ENCODE results near the gene ADCY3.

ADCY3 gene

DNA sequence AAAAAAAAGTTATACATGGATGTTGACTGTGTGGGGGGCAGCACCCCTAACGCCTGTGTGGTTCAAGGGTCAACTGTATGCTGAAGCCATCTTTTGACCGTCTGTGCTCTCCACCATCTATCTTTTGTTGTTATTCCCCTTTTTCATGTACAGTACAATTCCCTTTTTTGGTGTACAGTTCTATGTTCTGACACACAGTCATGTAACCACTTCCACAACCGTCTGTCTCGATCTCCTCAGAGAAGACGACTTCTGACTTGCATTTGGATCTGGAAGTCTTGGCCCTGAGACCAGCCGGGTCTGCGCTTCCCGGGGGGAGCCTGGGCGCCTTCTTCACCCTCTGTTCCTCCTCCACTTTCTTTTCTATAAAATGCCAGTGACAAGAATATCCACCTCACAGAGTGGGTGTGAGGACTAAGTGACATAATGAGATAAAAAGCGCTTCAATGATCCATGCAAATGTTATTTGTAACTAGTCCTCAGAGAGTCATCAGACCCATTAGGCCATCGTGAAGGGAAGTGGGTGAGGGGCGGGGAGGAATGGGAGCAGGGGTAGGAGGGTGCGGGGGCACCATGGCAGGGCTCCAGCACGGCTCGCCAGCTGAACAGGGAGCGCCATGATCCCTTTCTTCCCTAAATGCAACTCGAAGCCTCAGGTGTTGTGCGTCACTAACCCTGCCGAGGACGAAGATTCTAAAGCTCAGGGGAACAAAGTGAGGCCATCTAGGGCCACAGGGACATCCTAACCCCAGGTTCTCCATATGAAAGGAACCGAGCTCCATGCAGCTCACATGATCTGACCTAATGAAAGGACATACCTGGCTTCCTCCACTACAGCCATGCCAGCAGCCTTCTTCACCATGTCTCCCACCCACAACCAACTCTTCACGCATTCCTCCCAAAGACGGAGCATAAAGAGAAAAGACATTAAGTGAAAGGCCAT, 16.6 kb downstream of the ADCY3 start:
- DNase-seq (ENCODE audit: low read depth): no peak

GRCh38 chr2:24899361-24899910, 20.6 kb downstream of the ADCY3 start:
- no peak for DNase-seq (ENCODE audit: low read depth)

DNA sequence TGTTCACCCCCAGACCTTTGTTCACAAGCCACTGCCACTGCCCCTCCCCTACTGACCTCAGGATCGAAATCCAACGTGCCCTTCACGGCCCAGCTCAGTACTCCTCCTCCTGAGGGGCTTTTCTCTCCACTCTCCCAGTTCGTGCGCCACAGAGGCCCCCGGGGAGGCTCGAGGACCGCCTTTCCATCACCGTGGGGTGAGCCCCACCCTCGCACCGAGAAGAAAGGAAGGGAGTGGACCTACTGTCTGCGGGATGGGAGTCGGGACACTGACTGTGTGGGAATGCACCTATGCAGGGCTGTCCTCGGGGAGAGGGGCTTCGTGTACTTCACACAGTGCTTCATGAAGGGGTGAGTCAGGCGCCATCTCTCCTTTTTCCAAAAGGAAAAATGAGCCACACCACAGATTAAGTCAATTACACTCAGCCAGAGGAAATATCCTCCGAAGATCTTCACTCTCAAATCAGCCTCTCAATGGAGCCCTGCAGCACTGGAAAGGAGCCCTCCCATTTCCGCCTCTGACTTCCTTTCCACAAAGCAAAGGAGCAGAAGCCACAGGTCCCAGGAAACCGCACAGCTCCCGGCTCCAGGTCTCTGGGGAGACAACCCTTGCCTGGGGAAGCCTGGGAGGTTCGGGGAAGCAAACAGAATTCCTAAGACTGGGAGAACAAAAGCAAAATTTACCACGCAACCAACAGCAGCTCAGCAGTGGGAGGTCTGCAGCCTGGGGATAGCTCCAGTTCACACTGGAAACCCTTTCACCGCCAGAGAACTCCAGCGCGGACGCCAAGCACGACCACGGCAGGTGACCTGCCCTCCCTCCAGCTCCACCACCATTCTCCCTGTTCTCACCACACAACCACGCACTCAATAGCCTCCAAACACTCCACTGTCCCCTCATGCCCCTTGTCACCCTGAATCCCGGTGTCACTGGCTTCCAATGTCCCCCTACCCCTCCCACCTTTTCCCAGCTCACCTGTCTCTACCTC, 21.6 kb downstream of the ADCY3 start:
- no peak for DNase-seq (ENCODE audit: low read depth)

GRCh38 chr2:24894750-24895149, 25.3 kb downstream of the ADCY3 start:
- no peak for DNase-seq (ENCODE audit: low read depth)

DNA sequence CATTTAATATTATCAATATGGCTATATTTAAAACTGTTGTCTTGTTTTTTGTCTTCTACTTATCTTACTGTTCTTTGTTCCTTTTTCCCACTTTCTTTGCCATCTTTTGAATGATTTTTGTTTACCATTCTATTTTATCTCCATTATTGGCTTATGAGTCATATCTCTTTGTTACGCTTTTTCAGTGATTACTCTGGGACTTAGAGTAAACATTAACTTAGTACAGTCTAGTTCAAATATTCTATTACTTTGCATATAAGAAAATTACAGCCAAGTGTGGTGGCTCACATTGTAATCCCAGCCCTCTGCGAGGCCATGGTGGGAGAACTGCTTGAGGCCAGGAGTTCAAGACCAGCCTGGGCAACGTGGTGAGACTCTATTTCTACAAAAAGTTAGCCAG, 26.1 kb downstream of the ADCY3 start:
- no peak for DNase-seq (ENCODE audit: low read depth)

- DNase-seq (ENCODE audit: low read depth): no peak
These were observed 27.1 kb downstream of the ADCY3 start for GRCh38 chr2:24892928-24893327.

- no peak for DNase-seq (ENCODE audit: low read depth)
These were observed 28.8 kb downstream of the ADCY3 start for GRCh38 chr2:24891201-24891600.

- DNase-seq (ENCODE audit: low read depth): no peak
These were observed 30.8 kb downstream of the ADCY3 start for GRCh38 chr2:24889221-24889620.

GRCh38 chr2:24888177-24888576, 31.9 kb downstream of the ADCY3 start:
- no peak for DNase-seq (ENCODE audit: low read depth)

DNA sequence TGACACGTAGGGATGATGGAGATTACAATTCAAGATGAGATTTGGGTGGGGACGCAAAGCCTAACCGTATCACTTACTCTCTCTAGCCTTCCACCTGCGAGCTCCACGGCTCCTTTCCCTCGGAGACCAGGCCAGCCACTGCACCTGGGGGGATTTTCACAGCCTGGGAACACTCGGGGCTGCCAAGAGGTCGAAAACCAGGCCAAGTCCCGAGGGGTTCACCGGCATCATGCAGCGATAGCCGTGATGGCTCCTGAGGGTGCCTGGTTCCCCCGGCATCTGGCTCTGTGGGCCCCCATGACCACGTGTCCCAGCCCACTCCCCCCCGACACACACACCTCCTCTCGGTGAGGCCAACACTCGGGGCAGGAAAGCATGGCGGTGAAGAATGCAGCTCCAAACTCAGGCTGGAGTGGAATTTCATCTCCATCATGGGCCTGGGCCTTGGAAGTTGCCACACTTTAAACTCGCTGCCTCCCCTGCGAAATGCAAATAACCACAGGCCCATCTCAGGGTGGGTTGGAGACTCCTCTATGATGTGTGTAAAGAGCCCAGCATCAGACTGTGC, 32.6 kb downstream of the ADCY3 start:
- no peak for DNase-seq (ENCODE audit: low read depth)

DNA sequence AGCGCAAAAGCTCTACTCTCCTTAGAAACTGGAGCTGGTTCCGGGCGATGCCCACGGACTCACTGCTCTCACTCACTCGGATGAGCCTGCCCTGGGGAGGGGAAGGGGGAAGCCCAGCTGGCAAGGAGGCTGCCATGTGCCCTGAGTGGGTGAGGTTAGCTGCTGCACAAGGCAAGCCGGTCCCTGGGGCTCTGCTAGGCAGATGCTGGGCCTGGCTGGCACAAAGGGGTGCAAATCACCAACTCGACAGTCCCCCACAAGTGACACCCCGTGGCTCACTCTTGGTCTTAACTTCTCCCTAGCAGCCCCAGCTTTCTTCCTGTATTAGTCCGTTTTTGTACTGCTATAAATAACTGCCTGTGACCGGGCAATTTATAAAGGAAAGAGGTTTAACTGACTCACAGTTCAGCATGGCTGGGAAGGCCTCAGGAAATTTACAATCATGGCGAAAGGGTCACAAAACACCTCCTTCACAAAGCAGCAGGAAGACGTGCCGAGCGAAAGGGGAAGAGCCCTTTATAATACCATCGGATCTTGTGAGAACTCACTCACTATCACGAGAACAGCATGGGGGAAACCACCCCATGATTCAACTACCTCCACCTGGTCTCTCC, 33.2 kb downstream of the ADCY3 start:
- DNase-seq (ENCODE audit: low read depth): no peak

DNA sequence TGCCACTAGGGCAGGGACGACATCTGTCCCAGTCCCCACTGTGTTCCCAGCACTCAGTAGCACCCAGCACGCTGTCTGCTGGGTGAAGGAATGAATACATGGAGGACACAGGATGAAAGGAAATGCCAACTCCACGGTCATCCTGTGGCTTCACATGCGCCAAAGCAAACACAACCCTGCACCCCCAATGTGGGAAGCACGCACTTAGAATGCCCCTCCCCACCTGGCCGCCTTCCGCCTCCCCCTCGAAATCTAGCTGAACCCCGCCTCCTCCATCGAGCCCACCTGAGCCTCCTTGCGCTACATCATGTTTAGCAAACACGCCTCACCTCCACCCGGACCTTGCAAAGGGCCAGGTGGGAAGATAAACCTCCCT, 33.9 kb downstream of the ADCY3 start:
- no peak for DNase-seq (ENCODE audit: low read depth)

DNA sequence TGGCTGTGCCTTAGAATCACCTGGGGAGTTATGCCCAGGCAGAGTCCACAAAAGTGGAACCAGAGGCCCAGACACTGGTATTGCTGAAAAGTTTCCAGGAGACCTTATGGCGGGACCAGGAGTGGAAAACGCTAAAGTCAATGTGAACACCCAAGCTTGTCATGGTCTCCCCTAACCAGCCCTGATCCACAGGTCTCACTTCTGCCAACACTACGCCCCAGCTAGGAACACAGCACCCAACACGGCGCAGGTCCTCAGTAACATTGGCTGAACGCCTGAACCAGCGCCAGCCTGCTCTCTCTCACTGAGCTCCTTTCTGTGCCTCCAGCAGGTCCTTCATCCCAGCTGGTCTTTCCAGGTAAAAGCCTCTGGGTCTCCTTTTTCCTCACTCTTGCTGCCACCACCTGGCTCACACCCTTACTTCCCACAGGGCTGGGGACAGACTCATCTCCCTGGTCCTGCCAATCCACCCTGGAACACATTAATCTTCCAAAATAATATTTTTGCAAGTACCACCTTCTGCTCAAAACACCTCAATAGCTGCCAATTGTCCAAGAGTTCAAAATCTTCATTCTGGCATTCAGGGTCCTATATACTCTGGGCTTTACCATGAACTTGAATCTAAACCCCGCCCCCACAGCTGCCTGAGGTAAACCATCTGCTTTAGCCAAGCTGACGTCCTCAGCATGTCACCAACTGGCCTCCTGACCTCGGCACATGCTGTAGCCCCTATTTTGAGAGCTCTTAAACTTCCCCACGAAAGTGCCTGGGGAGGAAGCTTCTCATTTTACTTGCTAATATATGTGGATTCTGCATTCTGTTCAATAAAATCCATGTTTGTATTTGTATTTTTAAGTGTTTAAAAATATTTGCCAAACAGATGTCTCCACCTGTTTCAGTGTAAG, 34.6 kb downstream of the ADCY3 start:
- no peak for DNase-seq (ENCODE audit: low read depth)

DNA sequence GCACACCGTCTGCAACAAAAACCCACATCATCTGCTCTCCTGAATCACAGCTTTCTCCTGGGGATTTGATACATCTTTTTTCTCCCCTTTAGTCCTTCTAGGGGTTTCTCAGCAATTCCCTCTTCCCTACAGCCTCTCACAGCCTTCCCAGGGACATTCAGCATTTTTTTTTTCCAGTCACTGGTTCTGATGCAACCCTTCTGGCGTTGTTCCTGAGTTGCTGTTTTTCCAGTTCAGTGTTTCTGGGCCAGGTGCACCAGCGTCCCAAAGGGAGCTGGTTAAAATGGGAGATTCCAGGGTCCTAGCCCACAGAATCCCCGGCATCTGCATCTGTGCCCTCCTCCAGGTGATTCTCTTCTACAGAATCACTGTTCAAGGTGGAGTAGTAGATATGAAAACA, 36.1 kb downstream of the ADCY3 start:
- DNase-seq (ENCODE audit: low read depth): no peak

- DNase-seq (ENCODE audit: low read depth): no peak
These were observed 38.4 kb downstream of the ADCY3 start for GRCh38 chr2:24881623-24882022.

DNA sequence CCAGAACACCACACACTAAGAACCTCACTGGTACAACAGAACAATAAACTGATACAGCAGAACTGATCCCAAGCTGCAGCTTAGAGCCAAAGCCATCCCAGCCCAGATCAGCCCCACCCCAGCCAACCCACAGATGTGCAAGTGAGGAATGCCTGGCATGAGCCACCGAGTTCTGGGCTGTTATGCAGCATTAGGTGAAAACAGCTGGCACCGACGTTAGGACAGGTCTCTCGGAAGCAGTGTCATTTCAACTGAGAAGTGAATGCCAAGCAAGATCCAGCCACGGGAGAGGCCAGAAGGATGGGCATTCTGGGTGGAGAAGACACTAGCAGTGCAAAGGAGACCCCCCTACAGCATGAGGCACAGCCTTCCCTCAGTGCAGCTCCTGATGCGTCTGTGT, 38.9 kb downstream of the ADCY3 start:
- DNase-seq (ENCODE audit: low read depth): no peak

DNA sequence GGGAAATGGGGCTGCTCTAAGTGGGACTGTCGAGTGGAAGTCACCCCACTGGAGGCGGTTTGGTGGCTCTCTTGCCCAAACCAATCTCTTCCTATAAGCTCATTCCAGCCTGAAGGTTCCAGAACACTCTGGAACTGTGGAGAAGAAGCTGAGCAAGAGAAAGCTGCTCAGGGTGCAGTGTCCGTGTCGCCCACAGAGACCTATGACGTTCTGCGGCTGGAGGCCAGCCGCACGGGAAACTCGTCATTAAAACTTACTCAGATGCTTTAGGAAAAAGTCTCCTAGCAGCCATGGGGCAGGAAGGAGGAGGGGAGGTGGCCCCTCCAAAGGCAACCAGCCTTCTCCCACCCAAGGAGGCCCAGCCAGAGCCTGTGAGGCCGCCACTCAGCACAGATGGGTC, 41.7 kb downstream of the ADCY3 start:
- no peak for DNase-seq (ENCODE audit: low read depth)

DNA sequence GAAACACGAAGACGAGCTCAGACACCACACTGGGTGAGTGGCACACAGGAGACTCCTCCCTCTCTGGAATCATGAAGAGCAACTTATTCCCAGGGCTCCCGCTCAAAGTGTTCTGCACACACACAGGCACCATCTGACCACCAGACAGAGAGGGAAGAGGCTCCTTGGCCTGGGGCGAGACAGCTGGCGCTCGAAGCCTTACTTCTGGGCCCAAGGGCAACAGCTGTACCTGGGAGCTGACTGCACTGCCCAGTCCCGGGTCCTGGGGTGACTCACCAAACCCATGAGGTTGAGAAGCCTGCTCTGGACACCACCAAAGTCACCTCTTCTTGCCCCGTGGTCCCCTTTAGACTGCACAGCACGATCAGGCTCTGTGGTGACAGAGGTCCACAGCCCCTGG, 42.4 kb downstream of the ADCY3 start:
- no peak for DNase-seq (ENCODE audit: low read depth)

DNA sequence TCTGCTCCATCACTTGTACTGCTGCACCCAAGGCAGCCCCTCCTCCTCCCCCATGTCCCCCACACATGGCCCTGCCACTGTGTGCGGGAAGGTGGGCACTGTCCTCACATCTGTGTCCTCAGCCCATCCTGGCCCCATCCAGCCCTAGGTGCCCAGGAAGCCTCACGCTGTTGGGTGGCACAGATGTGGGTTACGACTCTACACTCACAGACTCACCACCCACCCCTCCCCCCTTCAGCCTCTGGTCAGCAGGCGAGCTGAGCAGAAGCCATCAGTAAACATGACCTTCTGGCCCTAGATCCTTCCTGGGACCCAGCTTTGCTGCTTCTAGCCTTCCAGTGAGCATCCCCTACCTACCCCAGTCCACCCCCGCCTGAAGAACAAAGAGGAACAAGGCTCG, 43.0 kb downstream of the ADCY3 start:
- DNase-seq (ENCODE audit: low read depth): no peak

GRCh38 chr2:24875901-24876300, 44.1 kb downstream of the ADCY3 start:
- no peak for DNase-seq (ENCODE audit: low read depth)

DNA sequence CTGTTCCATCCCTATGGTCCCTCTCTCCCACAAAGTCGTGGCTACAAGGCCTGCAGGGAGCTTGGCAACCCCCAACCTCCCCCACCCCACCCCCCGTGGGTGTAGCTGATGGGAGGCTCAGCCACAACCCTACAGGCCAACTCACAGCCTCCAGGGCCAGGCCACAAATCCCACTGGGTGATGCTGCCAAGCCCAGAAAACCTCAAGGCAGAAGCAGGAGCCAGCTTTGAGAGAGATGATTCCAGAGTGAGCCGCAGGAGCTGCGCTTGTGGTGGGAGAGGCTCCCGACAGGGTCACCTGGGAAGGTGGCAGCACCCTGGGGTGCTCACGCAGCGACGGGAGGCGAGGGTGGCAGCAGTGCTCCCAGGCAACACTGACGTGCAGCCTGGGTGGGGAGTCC, 44.8 kb downstream of the ADCY3 start:
- DNase-seq (ENCODE audit: low read depth): no peak

All from HS-5 (cell line).